Motor neuron (in vitro differentiated cells): ENCODE measurements around the gene FAM72D. TPM values are rescaled to one million over a fixed set of nuclear protein-coding genes. Genes with fewer than 3 reads are reported as not detected.
"Not testable (repeated sequence)": the region's sequence is repeated elsewhere in the genome, so short reads cannot be mapped to it uniquely, and the experiment has no call there.

ENCODE experiments used
- ATAC-seq, 8 experiments: fragments of 200-7000 bp; cut with Tn5 transposase; replicated peaks in 6 of 8; 2 replicates each; pipeline ENCODE4 v1.8.0; 2021; ENCODE audit warnings: mild to moderate bottlenecking in 8 of 8, moderate library complexity in 8 of 8
- H3K27ac ChIP-seq, 2 donors: fragments of 250-450 bp; sonication (Bioruptor Pico); 2 replicates each; pipeline ENCODE4 v1.9.0; 2021; ENCODE audit warnings: antibody characterized with exemption in 2 of 2, mild to moderate bottlenecking in 2 of 2, moderate library complexity in 1 of 2
- H3K4me1 ChIP-seq, 2 donors: fragments of 250-450 bp; sonication (Bioruptor Pico); replicated peaks in 1 of 2; 2 replicates each; pipeline ENCODE4 v1.6.1; 2021; ENCODE audit warnings: antibody characterized with exemption in 2 of 2, mild to moderate bottlenecking in 2 of 2, moderate library complexity in 1 of 2
- H3K4me3 ChIP-seq, 5 donors: fragments of 250-450 bp; sonication (Bioruptor Pico); 2 replicates each; pipeline ENCODE4 v1.9.0; 2021; ENCODE audit warnings: antibody characterized with exemption in 5 of 5, mild to moderate bottlenecking in 5 of 5, moderate library complexity in 4 of 5
- WGBS, 10 experiments: fragments of 450-650 bp; shearing (Covaris generic); methylation state at CpG; one replicate each; pipeline ENCODE4 v1.0.0; 2022; 5-methylcytosine and 5-hydroxymethylcytosine counted together
- in situ Hi-C, 9 experiments: fragments of 400-800 bp; cut with MboI; loops; one replicate each; pipeline ENCODE4 v1.15.0; 2021; ENCODE audit warnings: low sequenced_read_pairs in 9 of 9, low pct_unique_long_range_greater_than_20kb in 2 of 9; ENCODE audit not compliant: unreplicated experiment in 9 of 9
- total RNA-seq, 8 experiments: library from RNA; unstranded; fragments of 300-600 nt; gene quantifications; 2 replicates each; pipeline versions ENCODE4 v1.2.3 to v1.2.4, GENCODE V29; 2022

FAM72D gene
- total RNA-seq, 8 experiments from 2014 or later = 0.78 to 6.1 (median 1.7) TPM

DNA sequence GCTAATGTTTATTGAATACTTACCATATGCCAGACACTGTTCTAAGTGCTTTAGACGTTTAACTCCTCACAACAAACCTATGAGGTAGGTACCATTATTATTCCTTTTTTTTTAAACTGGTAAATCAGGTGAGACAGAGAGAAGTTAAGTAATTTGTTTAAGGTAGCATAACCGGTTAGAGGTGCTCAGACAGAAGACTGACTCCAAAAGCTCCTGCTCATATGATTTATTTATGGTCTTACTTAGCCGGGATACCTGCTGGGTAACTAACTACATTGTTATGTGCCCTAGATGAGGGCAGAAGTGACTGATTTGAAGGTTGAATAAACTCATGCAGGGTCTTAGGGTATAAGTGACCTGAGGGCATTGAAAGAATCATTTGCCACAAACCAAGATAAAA is 16.9 kb downstream of the FAM72D start:
- WGBS, 10 experiments = no CpG with 5 or more reads among the region's 3 CpGs
- ATAC-seq, in situ Hi-C loops, H3K4me1 ChIP-seq, H3K27ac ChIP-seq, H3K4me3 ChIP-seq: not testable (repeated sequence)

- no CpG with 5 or more reads among the region's 1 CpG for WGBS, 10 experiments
- H3K4me3 ChIP-seq, in situ Hi-C loops, H3K4me1 ChIP-seq, ATAC-seq, H3K27ac ChIP-seq: not testable (repeated sequence)
Observed at GRCh38 chr1:145114560-145115057, 18.8 kb downstream of the FAM72D start.

- WGBS, 10 experiments = no CpG with 5 or more reads among the region's 6 CpGs
- H3K27ac ChIP-seq, H3K4me3 ChIP-seq, H3K4me1 ChIP-seq, in situ Hi-C loops: not testable (repeated sequence)
- peak in 3 of 8 experiments; percentile 25 to 58 (median 40) for ATAC-seq
Observed at GRCh38 chr1:145115587-145116493, 20.1 kb downstream of the FAM72D start.

DNA sequence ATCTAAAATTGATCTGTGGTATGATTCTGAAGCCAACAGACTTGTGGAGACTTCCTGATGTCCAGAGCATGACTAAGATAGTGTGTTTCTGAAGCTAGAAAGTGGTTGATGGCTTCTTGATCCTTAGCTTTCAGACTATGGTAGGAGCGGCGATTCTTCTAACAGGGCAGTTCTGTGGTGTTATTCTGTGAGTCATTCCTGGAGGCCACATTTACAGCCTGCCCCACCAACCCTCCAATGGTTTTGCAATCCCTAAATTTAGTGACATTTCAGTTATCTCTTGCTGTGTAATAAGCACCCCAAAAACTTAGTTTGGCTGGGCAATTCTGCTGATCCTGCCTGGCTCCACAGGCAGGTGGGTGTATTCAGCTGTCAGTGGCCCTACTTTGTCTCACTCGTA is 24.1 kb downstream of the FAM72D start:
- H3K4me3 ChIP-seq, H3K4me1 ChIP-seq, H3K27ac ChIP-seq, ATAC-seq, in situ Hi-C loops: not testable (repeated sequence)
- no CpG with 5 or more reads among the region's 3 CpGs for WGBS, 10 experiments

- no CpG with 5 or more reads among the region's 7 CpGs for WGBS, 10 experiments
- H3K4me1 ChIP-seq, H3K4me3 ChIP-seq, in situ Hi-C loops, H3K27ac ChIP-seq: not testable (repeated sequence)
- ATAC-seq = peak in 5 of 8 experiments; percentile 32 to 94 (median 68)
Observed at GRCh38 chr1:145122344-145123061, 26.7 kb downstream of the FAM72D start.

- in situ Hi-C loops, H3K27ac ChIP-seq, H3K4me1 ChIP-seq, H3K4me3 ChIP-seq: not testable (repeated sequence)
- no CpG with 5 or more reads among the region's 1 CpG for WGBS, 10 experiments
- peak in 2 of 8 experiments; percentile 40 to 49 for ATAC-seq
Observed at GRCh38 chr1:145123062-145123395, 27.3 kb downstream of the FAM72D start.

- H3K4me1 ChIP-seq, H3K27ac ChIP-seq, in situ Hi-C loops, H3K4me3 ChIP-seq: not testable (repeated sequence)
- peak in 6 of 8 experiments; percentile 10 to 81 (median 49) for ATAC-seq
- WGBS, 10 experiments = no CpG with 5 or more reads among the region's 7 CpGs
Observed at GRCh38 chr1:145123992-145124641, 28.3 kb downstream of the FAM72D start.

GRCh38 chr1:145125112-145125511 is 29.3 kb downstream of the FAM72D start:
- H3K4me3 ChIP-seq, H3K4me1 ChIP-seq, H3K27ac ChIP-seq, ATAC-seq, in situ Hi-C loops: not testable (repeated sequence)
- no CpG with 5 or more reads among the region's 1 CpG for WGBS, 10 experiments

GRCh38 chr1:145127144-145127543 is 31.4 kb downstream of the FAM72D start:
- H3K4me1 ChIP-seq, H3K27ac ChIP-seq, ATAC-seq, in situ Hi-C loops, H3K4me3 ChIP-seq: not testable (repeated sequence)

DNA sequence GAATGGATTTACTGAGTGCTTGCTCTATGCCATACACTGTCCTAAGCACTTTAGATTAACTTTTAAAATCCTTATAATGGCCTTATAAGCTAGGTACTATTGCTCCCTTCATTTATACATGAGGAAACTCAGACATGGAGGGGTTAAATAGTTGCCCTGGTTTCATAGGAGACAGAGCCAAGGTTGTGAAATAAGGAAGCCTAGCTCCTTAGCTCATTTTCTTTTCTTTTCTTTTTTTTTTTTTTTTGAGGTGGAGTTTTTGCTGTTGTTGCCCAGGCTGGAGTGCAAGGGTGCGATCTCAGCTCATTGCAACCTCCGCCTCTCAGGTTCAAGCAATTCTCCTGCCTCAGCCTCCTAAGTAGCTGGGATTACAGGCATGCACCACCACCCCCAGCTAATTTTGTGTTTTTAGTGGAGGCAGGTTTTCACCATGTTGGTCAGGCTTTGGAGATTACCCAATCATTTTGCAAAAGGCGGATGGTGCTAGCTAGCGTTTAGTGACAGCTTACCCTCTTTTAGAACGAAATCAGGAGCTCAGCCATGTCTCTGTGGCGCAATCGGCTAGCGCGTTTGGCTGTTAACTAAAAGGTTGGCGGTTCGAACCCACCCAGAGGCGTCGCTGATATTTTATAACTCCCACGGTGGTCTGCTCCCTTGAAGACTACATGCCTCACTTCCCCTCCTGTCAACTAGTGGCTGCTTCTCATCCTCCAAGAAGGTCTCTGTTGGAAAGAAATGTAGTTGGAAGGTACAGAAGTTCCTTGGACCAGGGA is 33.1 kb downstream of the FAM72D start:
- H3K4me1 ChIP-seq, H3K4me3 ChIP-seq, H3K27ac ChIP-seq, in situ Hi-C loops: not testable (repeated sequence)
- ATAC-seq = peak in 3 of 8 experiments; percentile 67 to 94 (median 83)
- 0 to 80% (median 60%) methylated on average over 1 to 5 of the region's 14 CpGs; no CpG with 5 or more reads in 7 of the 10 experiments for WGBS, 10 experiments

GRCh38 chr1:145134476-145134875 is 38.7 kb downstream of the FAM72D start:
- H3K27ac ChIP-seq, ATAC-seq, in situ Hi-C loops, H3K4me3 ChIP-seq, H3K4me1 ChIP-seq: not testable (repeated sequence)
- WGBS, 10 experiments = no CpG with 5 or more reads among the region's 1 CpG

DNA sequence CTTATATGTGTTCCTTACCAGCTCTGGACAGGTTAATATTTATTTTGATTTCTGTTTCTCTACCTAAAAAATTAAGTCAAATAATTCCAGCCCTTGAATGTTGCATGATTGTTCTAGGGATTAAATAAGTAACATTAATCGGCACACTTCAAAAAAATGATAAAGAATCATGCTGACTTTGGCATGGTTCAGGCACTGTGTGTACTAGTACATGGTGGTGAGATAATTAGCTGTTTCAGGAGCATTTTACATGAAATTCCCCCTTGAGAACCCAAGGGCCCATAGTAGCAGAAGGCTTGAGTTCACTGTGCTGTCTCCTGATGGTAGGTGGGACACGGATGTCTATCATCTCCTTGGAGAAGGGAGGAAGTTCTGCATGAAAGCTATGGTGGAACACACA is 44.8 kb downstream of the FAM72D start:
- H3K27ac ChIP-seq, H3K4me1 ChIP-seq, ATAC-seq, in situ Hi-C loops, H3K4me3 ChIP-seq: not testable (repeated sequence)
- WGBS, 10 experiments = no CpG with 5 or more reads among the region's 2 CpGs
